ENCODE measurements around the gene PLA2G7.
"Not testable (repeated sequence)": the region's sequence is repeated elsewhere in the genome, so short reads cannot be mapped to it uniquely, and the experiment has no call there.

Gene PLA2G7

DNA sequence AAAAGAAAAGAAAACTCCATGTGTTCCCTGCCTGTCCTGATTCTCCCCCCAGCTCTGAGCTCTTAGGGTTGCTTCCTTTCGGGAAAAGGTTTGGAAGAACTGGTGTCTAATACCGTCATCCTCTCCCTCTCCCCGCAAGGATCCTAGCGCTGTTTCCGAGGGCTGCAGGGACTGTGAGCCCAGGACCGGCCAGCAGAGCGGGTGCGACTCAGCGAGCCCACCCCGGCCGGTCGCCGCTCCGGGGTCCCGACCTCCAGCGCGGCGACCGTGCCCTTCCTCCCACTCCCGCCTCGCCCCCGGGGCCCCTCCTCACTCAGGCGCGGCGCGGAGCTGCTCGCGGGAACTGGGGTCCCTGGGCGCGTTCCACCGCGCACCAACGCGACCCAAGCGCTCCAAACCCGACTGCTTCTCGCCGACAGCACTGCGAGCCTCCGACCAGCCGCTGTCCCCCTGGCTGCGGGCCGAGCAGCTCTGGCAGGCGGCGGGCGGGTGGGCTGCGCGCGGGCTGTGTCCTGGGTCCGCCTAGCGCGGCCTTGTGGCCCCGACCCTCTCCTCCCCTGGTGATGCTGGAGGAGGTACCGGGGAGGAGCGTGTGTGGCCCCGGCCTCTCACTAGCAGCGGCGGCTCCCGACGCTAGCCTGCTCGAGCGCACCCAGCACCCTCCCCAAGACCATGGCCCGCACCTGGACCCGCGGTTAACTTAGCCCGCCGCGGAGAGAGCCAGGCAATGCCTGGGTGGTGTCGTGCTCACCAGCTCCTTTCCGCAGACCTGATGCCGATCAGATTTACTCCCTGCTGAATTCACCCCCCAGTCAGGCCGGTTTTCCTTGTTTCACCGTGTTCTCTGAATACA lies at the start of gene PLA2G7:
Gene PLA2G7, minus strand, starts transcription at position 509 of the 853 bp plus-strand sequence. CDS start 12,484 bp downstream, outside the sequence.
- DNase-seq (ENCODE audit: insufficient read length, low spot score) (no peak), FAIRE-seq (no peak)

DNA sequence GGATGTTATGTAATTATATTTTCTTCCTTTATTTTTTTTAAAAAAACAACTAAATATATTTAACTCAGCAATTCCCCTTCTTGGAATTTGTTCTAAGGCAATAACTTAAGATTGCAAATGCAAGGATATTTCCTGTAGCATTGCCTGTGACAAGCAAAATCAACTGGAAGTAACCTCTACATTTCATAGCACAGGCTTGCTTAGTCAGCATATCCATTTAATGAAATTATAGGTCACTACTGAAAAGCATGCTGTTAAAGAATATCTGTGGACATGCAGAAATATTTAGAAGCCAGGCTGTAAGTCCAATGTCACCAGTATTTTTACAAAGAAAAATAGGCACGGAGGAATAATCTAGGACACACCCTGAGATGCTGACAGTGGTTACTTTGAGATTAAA lies 49.4 kb upstream of the PLA2G7 start:
- no peak for DNase-seq (ENCODE audit: insufficient read length, low spot score)
- no peak for FAIRE-seq

DNA sequence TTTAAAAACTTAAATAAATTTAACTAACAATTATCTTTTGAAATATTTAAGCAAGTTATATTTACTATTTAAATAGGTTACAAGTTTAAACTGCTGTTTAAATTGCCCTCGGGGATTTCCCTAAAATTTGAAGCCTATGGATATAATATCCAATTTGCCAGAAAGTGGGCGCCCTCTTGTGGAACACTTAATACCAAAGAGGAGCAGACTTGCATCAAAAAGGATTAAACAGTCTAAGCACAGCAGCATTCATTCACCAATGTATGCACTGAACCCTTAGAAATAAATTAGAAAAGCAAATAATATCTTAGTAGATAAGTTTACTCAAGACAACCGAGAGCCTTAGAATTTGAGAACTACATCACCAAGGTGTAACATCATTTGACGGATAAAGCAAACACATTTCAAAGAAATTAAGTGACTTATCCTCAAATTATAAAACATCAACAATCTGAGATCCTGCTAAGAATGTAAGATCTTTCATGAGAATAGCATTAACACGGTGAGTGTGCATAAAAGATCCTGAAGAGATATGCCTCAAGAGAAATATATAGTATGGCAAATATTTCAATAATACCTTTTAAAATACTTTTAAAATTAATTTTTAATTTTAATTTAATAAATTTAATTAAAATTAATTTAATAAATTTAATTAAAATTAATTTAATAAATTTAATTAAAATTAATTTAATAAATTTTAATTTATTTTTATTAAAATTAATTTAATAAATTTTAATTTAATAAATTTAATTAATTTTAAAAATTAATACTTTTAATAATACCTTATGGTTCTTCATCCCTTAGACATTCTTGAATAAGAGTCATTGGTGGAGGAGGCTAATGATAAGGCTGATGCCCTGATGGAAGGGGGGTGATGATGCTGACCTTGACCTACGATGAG lies 46.6 kb upstream of the PLA2G7 start:
- FAIRE-seq: no peak
- no peak for DNase-seq (ENCODE audit: insufficient read length, low spot score)

GRCh38 chr6:46777476-46778346 lies 42.5 kb upstream of the PLA2G7 start:
- FAIRE-seq: no peak
- no peak for DNase-seq (ENCODE audit: insufficient read length, low spot score)

DNA sequence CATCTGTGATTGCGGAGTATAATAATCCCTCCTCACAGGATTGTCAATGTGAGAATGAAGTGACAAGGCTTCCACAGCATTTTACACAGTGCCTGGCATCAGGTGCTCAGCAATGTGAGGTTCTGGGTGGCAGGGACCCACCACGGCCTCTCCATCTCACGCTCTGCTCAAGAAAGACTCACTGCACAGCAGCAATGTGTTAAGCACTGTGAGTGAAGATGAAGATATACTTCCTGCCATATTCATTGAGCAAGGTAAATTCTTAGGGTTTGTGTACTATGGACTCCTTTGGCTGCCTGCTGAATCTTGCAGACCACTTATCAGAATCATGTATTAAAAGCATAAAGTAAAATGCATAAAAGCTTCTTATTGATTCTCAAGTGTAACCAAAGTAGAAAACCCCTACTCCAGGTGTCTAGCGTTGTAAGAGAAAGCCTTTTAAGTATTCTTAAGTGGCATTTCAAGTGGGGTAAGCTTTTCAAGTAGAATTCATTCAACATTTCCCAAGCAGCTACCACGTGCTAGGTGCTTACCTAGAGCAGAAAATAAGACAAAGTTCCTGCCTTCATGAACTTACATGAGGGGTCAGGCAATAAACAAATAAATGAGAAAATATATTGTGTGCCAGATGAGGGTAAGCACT lies 41.0 kb upstream of the PLA2G7 start:
- FAIRE-seq (no peak), DNase-seq (ENCODE audit: insufficient read length, low spot score) (no peak)

DNA sequence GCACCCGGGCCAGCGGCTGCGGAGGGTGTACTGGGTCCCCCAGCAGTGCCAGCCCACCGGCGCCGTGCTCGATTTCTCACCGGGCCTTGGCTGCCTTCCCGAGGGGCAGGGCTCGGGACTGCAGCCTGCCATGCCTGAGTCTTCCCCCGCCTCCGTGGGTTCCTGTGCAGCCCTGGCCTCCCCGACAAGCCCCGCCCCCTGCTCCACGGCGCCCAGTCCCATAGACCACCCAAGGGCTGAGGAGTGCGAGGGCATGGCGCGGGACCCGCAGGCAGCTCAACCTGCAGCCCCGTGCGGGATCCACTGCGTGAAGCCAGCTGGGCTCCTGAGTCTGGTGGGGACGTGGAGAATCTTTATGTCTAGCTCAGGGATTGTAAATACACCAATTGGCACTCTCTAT lies 39.6 kb upstream of the PLA2G7 start:
- FAIRE-seq; DNase-seq (ENCODE audit: insufficient read length, low spot score): not testable (repeated sequence)

- FAIRE-seq (no peak), DNase-seq (ENCODE audit: insufficient read length, low spot score) (no peak)
Measured at GRCh38 chr6:46773201-46773855, 38.2 kb upstream of the PLA2G7 start.

DNA sequence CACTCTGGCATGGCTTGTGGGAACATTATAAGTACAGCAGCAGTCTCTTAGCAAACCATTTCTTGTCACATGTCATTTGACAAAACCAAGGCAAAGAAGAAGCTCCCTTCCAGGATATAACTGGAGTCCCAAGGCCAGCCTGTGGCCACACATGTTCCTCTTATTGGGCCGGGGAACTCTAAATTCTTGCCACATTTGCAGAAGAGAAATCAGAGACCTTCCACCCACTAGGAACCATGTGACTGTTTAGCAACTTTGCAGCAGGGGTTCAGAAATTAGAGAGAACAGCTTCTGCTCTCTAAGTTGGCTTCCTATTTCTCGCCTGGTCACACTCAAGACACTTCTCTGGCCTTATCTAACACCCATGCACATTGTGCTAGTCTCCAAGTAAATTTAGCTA lies 37.6 kb upstream of the PLA2G7 start:
- FAIRE-seq (no peak), DNase-seq (ENCODE audit: insufficient read length, low spot score) (no peak)

GRCh38 chr6:46772016-46772415 lies 36.8 kb upstream of the PLA2G7 start:
- FAIRE-seq: no peak
- DNase-seq (ENCODE audit: insufficient read length, low spot score): no peak

DNA sequence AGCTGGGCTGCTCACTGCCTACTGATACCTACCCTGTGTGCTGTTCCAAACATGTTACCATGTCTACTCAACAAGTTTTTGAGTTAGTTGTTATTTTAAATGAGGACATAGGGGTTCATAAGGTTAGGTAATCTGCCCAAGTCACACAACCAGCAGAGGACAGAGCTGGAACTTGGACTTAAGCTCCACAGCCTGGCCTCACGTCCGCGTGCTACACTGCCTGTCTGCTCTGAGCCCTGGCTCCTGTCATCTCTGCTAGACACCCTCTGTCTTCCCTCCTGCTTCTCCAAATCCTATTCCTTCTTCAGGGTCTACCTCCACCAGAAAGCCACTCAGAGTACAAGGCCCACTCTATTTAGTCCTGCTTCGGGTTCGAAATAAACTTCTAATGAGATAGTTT lies 29.8 kb upstream of the PLA2G7 start:
- FAIRE-seq: no peak

DNA sequence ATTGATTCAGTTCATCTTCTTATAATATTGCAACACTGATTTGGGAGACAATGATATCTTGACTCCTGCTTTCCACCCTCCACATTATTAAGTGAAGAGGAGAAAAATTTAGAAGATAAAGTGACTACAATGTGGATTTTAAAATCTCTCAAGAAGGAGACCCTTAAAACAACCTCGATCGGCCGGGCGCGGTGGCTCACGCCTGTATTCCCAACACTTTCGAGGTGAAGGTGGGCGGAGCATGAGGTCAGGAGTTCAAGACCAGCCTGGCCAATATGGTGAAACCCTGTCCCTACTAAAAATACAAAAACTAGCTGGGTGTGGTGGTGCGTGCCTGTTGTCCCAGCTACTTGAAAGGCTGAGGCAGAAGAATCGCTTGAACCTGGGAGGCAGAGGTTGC lies 29.1 kb upstream of the PLA2G7 start:
- not testable (repeated sequence) for FAIRE-seq; DNase-seq (ENCODE audit: insufficient read length, low spot score)

More for the DNA sequence above, 29.8 kb upstream of the PLA2G7 start:
- no peak for DNase-seq (ENCODE audit: insufficient read length, low spot score)

GRCh38 chr6:46763466-46763865 lies 28.3 kb upstream of the PLA2G7 start:
- FAIRE-seq: no peak
- no peak for DNase-seq (ENCODE audit: insufficient read length, low spot score)

DNA sequence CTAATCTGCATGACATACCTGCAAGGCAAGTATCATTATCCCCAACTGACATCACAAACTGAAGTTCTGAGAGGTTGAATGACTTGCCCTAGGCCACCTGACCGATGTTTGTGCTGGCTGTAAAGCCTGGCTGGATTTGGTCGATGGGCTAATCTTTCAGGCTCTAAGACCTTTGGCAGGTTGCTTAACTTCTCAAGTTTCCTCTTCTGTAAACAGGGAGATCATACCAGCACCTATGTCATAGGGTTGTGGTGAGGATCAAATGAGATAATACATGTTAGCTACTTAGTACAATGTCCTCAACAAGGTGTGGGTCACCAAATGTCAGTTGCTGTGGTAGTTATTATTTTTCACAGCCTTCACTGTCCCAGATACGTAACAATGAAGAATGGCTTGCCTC lies 25.8 kb upstream of the PLA2G7 start:
- DNase-seq (ENCODE audit: insufficient read length, low spot score) (no peak), FAIRE-seq (no peak)

DNA sequence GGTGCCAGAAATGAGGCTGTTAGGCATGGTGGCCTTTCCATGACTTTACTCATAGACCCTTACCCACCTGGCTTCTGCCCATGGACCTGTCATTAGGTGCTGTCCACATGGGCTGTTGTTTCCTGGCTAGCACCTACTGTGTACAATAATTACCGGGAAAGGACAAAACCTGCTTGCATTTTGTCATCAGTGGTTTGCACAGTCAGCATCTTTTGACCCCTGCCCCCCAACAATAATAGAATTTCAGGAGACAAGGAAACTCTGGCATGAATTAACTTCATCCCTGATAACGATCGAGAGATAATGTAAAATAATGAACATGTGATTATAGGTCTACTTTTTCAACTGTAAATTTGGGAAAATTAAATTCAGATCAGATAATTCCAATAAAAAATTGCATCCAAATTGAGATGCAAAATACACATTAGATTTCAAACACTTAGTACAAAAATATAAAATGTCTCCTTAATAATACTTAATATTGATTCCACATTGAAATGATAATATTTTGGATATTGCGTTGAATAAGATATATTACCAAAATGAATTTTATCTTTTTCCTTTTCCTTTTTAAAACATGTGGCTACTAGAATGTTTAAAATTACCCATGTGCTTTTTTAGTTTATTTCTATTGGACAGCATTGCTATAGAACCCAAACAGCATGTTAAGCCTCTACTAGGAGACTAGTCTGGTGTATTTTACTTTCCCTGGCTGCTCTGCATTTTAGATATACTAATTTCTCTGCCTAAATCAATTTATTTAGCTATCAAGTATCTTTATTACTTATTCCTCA lies 24.0 kb upstream of the PLA2G7 start:
- DNase-seq (ENCODE audit: insufficient read length, low spot score) (no peak), FAIRE-seq (no peak)

DNA sequence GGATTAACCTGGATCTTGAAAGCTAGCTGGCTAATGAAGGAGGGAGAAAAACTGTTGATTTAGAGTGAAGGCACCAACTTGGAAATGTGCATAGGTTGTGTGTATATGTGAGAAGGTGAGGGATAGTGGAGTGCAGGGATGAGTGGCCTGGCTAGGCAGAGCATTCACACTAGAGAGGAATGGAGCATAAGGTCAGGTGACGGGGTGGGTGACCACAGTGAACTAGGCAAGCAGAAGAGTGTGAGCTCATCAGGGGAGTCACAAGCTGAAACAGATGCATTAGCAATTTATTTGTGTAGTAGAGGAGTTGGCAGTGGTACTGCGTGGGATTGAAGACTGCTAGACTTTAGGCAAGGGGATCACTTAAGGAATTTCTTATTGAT lies 22.0 kb upstream of the PLA2G7 start:
- no peak for DNase-seq (ENCODE audit: insufficient read length, low spot score)

GRCh38 chr6:46756469-46757213 lies 21.5 kb upstream of the PLA2G7 start:
- DNase-seq (ENCODE audit: insufficient read length, low spot score) (no peak), FAIRE-seq (no peak)

More for the DNA sequence above, 22.0 kb upstream of the PLA2G7 start:
- no peak for FAIRE-seq

DNA sequence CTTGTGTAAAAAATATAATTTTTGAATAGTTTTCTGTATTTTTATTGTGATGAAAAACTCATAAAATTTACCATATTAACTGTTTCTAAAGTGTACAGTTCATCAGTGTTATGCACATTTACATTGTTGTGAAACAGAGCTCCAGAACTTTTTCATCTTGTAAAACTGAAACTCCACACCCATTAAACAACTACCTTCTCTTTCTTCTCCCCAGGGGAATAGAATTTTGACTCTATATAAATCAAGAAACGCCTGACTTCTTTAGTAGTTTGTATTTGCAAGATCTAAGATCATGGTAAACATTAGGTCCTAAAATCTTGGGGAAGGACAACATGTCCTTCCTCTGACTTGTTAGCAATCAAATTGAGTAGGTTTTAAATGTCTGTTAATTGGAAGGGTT lies 20.7 kb upstream of the PLA2G7 start:
- DNase-seq (ENCODE audit: insufficient read length, low spot score): no peak
- FAIRE-seq: no peak

GRCh38 chr6:46751658-46752057 lies 16.5 kb upstream of the PLA2G7 start:
- FAIRE-seq (no peak), DNase-seq (ENCODE audit: insufficient read length, low spot score) (no peak)
